ENCODE data around the gene MALT1.

DNA sequence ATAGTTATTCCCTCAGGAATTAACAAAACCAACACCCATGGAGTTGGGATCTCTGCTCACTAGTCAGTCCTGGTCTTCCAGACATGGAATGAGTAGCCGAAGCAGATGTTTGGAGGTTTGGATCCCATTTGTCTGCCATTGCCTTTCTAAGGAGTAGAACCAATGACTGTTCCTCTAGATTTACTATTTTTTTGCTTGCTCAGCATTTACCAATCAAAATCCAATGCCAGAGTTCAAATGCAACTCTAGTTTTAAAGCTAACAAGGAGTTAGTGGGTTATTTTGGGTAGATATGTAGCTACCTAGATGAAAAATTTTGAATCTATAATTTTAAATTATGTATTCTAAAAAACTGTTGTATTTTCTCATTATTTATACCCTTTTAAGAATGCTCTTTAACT, 62.6 kb downstream of the MALT1 start:
- TF ChIP-seq, protein P1, sequence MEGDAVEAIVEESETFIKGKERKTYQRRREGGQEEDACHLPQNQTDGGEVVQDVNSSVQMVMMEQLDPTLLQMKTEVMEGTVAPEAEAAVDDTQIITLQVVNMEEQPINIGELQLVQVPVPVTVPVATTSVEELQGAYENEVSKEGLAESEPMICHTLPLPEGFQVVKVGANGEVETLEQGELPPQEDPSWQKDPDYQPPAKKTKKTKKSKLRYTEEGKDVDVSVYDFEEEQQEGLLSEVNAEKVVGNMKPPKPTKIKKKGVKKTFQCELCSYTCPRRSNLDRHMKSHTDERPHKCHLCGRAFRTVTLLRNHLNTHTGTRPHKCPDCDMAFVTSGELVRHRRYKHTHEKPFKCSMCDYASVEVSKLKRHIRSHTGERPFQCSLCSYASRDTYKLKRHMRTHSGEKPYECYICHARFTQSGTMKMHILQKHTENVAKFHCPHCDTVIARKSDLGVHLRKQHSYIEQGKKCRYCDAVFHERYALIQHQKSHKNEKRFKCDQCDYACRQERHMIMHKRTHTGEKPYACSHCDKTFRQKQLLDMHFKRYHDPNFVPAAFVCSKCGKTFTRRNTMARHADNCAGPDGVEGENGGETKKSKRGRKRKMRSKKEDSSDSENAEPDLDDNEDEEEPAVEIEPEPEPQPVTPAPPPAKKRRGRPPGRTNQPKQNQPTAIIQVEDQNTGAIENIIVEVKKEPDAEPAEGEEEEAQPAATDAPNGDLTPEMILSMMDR (conservative IDR thresholded peaks at IDR 0.05; ENCODE audit: low read depth in 2 of 2), result no peak
- TF ChIP-seq POLR2AphosphoS5 (IDR thresholded peaks at IDR 0.05; ENCODE audit: low read depth), result no peak
